ENCODE results near the gene TBRG4.
A peak's percentile ranks its signal among the peaks of the same experiment; 100 is the strongest.

The TBRG4 gene

DNA sequence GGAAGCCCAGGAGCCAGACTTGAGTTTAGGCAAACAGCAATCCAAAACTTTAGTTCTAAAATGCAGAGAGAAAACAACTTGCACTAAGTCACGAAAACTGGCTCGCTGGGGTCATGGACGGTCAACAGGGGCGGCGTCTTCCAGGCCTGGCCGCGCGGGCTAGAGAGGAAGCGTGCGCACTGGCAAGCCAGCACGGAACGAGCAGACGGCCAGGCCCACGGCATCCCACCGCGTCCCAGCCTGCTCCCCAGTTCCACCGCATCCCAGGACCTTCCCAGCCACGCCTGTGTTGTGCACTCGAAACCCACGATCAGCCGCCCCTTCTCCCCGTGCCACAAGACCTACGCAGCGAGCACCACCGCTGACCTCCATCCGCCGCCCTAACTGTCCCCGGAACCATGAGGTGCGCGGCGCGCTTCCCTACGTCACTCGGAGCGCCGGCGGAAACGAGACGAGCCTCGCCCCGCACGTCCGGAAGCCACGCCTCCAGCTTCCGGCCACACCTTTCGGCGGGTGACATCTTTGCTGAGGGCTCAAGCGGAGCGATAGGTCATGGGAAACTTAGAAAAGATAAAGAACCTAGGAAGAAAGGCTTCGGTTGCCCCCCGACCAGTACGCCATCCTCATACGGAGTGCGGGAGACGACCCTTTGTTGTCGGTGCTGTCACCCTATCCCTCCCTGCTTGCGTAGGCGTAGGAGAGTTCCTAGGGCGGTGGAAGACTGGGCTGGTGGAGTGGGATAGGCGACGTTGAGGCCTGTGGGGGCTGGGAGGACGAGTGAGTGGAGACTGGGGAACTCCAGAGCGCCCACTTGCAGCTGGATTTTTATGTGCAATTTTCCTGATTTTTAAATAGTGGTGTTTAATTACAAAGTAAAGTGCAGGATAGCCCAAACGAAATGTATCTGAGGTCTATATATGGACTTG lies at the start of gene TBRG4:
TSS of gene TBRG4 (minus strand) at position 400 of the 926 bp plus-strand sequence. CDS start 2,460 bp downstream, outside the sequence.
- Histone ChIP-seq H3K9ac (peak within 1 kb of the TSS; percentile 47), H3K36me3 (ENCODE audit: control insufficient read depth, insufficient read depth, low read length) (no peaks in the 10 kb centered on the region), H3K4me1 (peaks cover 3% of the 10 kb centered on the region), H3K27ac (peak within 1 kb of the TSS; percentile 90), H3K79me2 (peaks cover 7% of the 10 kb centered on the region), H3K9me3 (ENCODE audit: control insufficient read depth, low read length) (no peaks in the 10 kb centered on the region), H3K4me3 (ENCODE audit: low read depth, low read length) (peak within 1 kb of the TSS; percentile 97), H3K4me2 (ENCODE audit: low read length) (peak within 1 kb of the TSS; percentile 78), H2AFZ (peak within 1 kb of the TSS; percentile 86), H3K27me3 (ENCODE audit: control insufficient read depth, insufficient read depth, low read length) (no peaks in the 10 kb centered on the region)
- TF ChIP-seq, protein P1, sequence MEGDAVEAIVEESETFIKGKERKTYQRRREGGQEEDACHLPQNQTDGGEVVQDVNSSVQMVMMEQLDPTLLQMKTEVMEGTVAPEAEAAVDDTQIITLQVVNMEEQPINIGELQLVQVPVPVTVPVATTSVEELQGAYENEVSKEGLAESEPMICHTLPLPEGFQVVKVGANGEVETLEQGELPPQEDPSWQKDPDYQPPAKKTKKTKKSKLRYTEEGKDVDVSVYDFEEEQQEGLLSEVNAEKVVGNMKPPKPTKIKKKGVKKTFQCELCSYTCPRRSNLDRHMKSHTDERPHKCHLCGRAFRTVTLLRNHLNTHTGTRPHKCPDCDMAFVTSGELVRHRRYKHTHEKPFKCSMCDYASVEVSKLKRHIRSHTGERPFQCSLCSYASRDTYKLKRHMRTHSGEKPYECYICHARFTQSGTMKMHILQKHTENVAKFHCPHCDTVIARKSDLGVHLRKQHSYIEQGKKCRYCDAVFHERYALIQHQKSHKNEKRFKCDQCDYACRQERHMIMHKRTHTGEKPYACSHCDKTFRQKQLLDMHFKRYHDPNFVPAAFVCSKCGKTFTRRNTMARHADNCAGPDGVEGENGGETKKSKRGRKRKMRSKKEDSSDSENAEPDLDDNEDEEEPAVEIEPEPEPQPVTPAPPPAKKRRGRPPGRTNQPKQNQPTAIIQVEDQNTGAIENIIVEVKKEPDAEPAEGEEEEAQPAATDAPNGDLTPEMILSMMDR (IDR thresholded peaks at IDR 0.05): peak; percentile 65

GRCh38 chr7:45161138-45161537 lies 49.6 kb upstream of the TBRG4 start:
- H2AFZ ChIP-seq: no peak overlapping the region
- H3K9me3 ChIP-seq (ENCODE audit: control insufficient read depth, low read length): no peaks in the 10 kb centered on the region
- H3K79me2 ChIP-seq: no peaks in the 10 kb centered on the region
- H3K9ac ChIP-seq: no peak overlapping the region
- no peaks in the 10 kb centered on the region for H3K36me3 ChIP-seq (ENCODE audit: control insufficient read depth, insufficient read depth, low read length)
- TF ChIP-seq, protein P1 (IDR thresholded peaks at IDR 0.05): no peak
- H3K4me2 ChIP-seq (ENCODE audit: low read length): no peak overlapping the region
- no peaks in the 10 kb centered on the region for H3K4me1 ChIP-seq
- H3K4me3 ChIP-seq (ENCODE audit: low read depth, low read length): no peak overlapping the region
- H3K27me3 ChIP-seq (ENCODE audit: control insufficient read depth, insufficient read depth, low read length): no peaks in the 10 kb centered on the region
- no peak overlapping the region for H3K27ac ChIP-seq

DNA sequence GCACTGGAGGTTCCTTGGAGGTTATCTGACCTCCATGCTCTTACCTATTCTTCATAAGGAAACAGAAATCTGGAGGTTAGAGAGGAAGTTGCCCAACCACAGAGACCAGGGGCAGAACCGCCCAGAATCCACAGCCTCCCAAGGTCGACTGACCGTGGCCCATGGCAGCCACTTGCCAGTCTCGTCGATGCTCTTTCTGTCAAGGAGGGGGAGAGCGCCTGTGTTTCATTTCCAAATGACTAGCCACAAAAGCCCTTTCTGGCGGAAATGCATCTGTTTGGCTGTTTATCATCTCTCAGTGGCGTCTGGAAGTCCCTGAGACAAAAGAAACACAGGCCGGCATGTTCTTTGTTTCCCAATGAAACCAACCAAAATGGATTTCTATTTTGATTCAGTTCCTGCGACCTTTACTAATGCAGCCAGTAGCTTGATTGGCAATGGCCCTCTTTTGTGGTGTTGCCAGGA lies 49.0 kb upstream of the TBRG4 start:
- no peaks in the 10 kb centered on the region for H3K27me3 ChIP-seq (ENCODE audit: control insufficient read depth, insufficient read depth, low read length)
- no peaks in the 10 kb centered on the region for H3K4me1 ChIP-seq
- no peak overlapping the region for H3K27ac ChIP-seq
- TF ChIP-seq, protein P1 (IDR thresholded peaks at IDR 0.05): no peak
- no peak overlapping the region for H2AFZ ChIP-seq
- H3K4me3 ChIP-seq (ENCODE audit: low read depth, low read length): no peak overlapping the region
- H3K79me2 ChIP-seq: no peaks in the 10 kb centered on the region
- H3K9me3 ChIP-seq (ENCODE audit: control insufficient read depth, low read length): no peaks in the 10 kb centered on the region
- H3K9ac ChIP-seq: no peak overlapping the region
- H3K4me2 ChIP-seq (ENCODE audit: low read length): no peak overlapping the region
- no peaks in the 10 kb centered on the region for H3K36me3 ChIP-seq (ENCODE audit: control insufficient read depth, insufficient read depth, low read length)

DNA sequence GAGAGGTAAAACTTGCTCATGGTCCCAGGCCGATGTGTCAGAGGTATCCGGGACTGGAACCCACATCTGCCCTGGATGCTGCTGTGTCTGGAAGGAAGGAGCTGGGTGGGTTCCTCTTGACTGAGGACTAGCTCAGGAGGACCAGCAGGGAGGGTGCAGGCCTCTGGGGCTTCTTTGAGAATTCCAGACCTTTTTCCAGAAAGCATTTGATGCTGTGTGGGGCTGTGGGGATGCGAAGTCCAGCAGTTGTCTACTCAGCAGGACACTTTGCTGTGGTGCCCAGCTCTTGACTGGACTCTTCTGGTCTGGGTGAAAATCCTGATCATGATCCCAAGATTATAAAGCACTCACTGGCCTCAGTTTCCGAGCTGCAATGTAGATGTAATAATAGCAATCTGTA lies 47.8 kb upstream of the TBRG4 start:
- Histone ChIP-seq H3K27ac (peak overlapping the region; percentile 18), H2AFZ (no peak overlapping the region), H3K27me3 (ENCODE audit: control insufficient read depth, insufficient read depth, low read length) (no peaks in the 10 kb centered on the region), H3K4me3 (ENCODE audit: low read depth, low read length) (peak overlapping the region; percentile 17), H3K79me2 (no peaks in the 10 kb centered on the region), H3K9me3 (ENCODE audit: control insufficient read depth, low read length) (no peaks in the 10 kb centered on the region), H3K36me3 (ENCODE audit: control insufficient read depth, insufficient read depth, low read length) (no peaks in the 10 kb centered on the region), H3K4me2 (ENCODE audit: low read length) (no peak overlapping the region), H3K4me1 (no peaks in the 10 kb centered on the region), H3K9ac (no peak overlapping the region)
- TF ChIP-seq, protein P1 (IDR thresholded peaks at IDR 0.05): no peak

Data from parathyroid adenoma (tissue), 2 donors.